ENCODE measurements around the gene COX8A. TPM values are rescaled to one million over a fixed set of nuclear protein-coding genes. Genes with fewer than 3 reads are reported as not detected.

The COX8A gene
- total and polyA plus RNA-seq, 2 of the 13 experiments (the other 11 are each of a cell fraction or from before 2014, with no cell fraction given) = 202 to 406 TPM

GRCh38 chr11:64007629-64008282 lies 33.3 kb downstream of the COX8A start (continued):
- TF ChIP-seq, protein P1, sequence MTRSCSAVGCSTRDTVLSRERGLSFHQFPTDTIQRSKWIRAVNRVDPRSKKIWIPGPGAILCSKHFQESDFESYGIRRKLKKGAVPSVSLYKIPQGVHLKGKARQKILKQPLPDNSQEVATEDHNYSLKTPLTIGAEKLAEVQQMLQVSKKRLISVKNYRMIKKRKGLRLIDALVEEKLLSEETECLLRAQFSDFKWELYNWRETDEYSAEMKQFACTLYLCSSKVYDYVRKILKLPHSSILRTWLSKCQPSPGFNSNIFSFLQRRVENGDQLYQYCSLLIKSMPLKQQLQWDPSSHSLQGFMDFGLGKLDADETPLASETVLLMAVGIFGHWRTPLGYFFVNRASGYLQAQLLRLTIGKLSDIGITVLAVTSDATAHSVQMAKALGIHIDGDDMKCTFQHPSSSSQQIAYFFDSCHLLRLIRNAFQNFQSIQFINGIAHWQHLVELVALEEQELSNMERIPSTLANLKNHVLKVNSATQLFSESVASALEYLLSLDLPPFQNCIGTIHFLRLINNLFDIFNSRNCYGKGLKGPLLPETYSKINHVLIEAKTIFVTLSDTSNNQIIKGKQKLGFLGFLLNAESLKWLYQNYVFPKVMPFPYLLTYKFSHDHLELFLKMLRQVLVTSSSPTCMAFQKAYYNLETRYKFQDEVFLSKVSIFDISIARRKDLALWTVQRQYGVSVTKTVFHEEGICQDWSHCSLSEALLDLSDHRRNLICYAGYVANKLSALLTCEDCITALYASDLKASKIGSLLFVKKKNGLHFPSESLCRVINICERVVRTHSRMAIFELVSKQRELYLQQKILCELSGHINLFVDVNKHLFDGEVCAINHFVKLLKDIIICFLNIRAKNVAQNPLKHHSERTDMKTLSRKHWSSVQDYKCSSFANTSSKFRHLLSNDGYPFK (CRISPR knock-in tag; IDR thresholded peaks at IDR 0.05; ENCODE audit: borderline replicate concordance) = 0 out of 2 replicates have a peak, but pooled peaks have one; percentile 24
- TF ChIP-seq SP2 (CRISPR knock-in tag; IDR thresholded peaks at IDR 0.05) = no peak
- peak; percentile 64; the same call in 1 of the 2 replicates for TF ChIP-seq MEIS1 (CRISPR knock-in tag; IDR thresholded peaks at IDR 0.05; ENCODE audit: borderline replicate concordance)
- TF ChIP-seq SPEN (CRISPR knock-in tag; IDR thresholded peaks at IDR 0.05; ENCODE audit: low read depth) = peak; percentile 75
- no peak for TF ChIP-seq HES4 (CRISPR knock-in tag; IDR thresholded peaks at IDR 0.05; ENCODE audit: borderline replicate concordance)
- TF ChIP-seq ZNF274 (CRISPR knock-in tag; IDR thresholded peaks at IDR 0.05) = 0 out of 2 replicates have a peak, but pooled peaks have one; percentile 23
- peak; percentile 62; the same call in 1 of the 2 replicates for TF ChIP-seq GMEB1 (CRISPR knock-in tag; IDR thresholded peaks at IDR 0.05; ENCODE audit: borderline replicate concordance)
- TF ChIP-seq ZNF17 (CRISPR knock-in tag; IDR thresholded peaks at IDR 0.05) = no peak
- TF ChIP-seq HNRNPLL (IDR thresholded peaks at IDR 0.05; ENCODE audit: low read depth, low read length, poor library complexity, severe bottlenecking) = peak; percentile 85
- peak; percentile 96 for TF ChIP-seq HNRNPL (IDR thresholded peaks at IDR 0.05; ENCODE audit: low read depth, low read length)
- peak; percentile 90; the same call in 1 of the 2 replicates for TF ChIP-seq PHF21A (CRISPR knock-in tag; IDR thresholded peaks at IDR 0.05)
- peak; percentile 28 for TF ChIP-seq TAF15 (IDR thresholded peaks at IDR 0.05; ENCODE audit: low read depth, low read length, poor library complexity, severe bottlenecking)
- peak; percentile 65 for TF ChIP-seq SALL1 (CRISPR knock-in tag; IDR thresholded peaks at IDR 0.05)
- TF ChIP-seq ZNF614 (CRISPR knock-in tag; IDR thresholded peaks at IDR 0.05; ENCODE audit: borderline replicate concordance) = peak; percentile 79; the same call in 1 of the 2 replicates
- TF ChIP-seq IRX3 (CRISPR knock-in tag; IDR thresholded peaks at IDR 0.05; ENCODE audit: borderline replicate concordance, low read depth) = no peak
- TF ChIP-seq MTA1 (CRISPR knock-in tag; IDR thresholded peaks at IDR 0.05; ENCODE audit: borderline replicate concordance) = peak; percentile 72; the same call in 1 of the 2 replicates
- TF ChIP-seq, protein P2, sequence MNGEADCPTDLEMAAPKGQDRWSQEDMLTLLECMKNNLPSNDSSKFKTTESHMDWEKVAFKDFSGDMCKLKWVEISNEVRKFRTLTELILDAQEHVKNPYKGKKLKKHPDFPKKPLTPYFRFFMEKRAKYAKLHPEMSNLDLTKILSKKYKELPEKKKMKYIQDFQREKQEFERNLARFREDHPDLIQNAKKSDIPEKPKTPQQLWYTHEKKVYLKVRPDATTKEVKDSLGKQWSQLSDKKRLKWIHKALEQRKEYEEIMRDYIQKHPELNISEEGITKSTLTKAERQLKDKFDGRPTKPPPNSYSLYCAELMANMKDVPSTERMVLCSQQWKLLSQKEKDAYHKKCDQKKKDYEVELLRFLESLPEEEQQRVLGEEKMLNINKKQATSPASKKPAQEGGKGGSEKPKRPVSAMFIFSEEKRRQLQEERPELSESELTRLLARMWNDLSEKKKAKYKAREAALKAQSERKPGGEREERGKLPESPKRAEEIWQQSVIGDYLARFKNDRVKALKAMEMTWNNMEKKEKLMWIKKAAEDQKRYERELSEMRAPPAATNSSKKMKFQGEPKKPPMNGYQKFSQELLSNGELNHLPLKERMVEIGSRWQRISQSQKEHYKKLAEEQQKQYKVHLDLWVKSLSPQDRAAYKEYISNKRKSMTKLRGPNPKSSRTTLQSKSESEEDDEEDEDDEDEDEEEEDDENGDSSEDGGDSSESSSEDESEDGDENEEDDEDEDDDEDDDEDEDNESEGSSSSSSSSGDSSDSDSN (CRISPR knock-in tag; IDR thresholded peaks at IDR 0.05) = peak; percentile 96
- TF ChIP-seq, protein P3, sequence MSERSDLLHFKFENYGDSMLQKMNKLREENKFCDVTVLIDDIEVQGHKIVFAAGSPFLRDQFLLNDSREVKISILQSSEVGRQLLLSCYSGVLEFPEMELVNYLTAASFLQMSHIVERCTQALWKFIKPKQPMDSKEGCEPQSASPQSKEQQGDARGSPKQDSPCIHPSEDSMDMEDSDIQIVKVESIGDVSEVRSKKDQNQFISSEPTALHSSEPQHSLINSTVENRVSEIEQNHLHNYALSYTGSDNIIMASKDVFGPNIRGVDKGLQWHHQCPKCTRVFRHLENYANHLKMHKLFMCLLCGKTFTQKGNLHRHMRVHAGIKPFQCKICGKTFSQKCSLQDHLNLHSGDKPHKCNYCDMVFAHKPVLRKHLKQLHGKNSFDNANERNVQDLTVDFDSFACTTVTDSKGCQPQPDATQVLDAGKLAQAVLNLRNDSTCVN (CRISPR knock-in tag; IDR thresholded peaks at IDR 0.05; ENCODE audit: borderline replicate concordance) = 0 out of 2 replicates have a peak, but pooled peaks have one; percentile 58

Measured in HepG2 (cell line).